B cell (primary cell): ENCODE measurements around the gene SLC35A5. TPM values are rescaled to one million over a fixed set of nuclear protein-coding genes. Genes with fewer than 3 reads are reported as not detected.

Source experiments
- ATAC-seq: fragments of 200-7000 bp; cut with Tn5 transposase; one replicate; pipeline ENCODE4 v1.10.0; 2021; ENCODE audit warnings: low read depth, mild to moderate bottlenecking, moderate number of reproducible peaks, moderate library complexity
- CTCF ChIA-PET: fragments of 350-600 bp; sonication (Branson Sonifier 250); formaldehyde crosslinking; loops from one replicate; lab custom pipeline; 2021; ENCODE audit warnings: antibody characterized with exemption, inconsistent platforms; lab: Charles Lee
- POLR2A ChIA-PET: fragments of 350-600 bp; sonication (Branson Sonifier 250); formaldehyde crosslinking; loops from one replicate; lab custom pipeline; 2021; ENCODE audit warnings: antibody characterized with exemption; lab: Charles Lee
- DNase-seq: peaks from one replicate; pipeline ENCODE4 v3.0.0; 2013
- H2AFZ ChIP-seq: 2 replicates; pipeline ENCODE4 v1.6.1; 2012; ENCODE audit warnings: mild to moderate bottlenecking, low read depth, low read length; ENCODE audit not compliant: insufficient read depth, poor library complexity, severe bottlenecking
- H3K27ac ChIP-seq, 2 donors: 1 replicate in 1 of 2; 2 replicates in 1 of 2; pipeline ENCODE4 v1.5.1; 2012 to 2013; ENCODE audit warnings: low read length in 2 of 2, mild to moderate bottlenecking in 2 of 2, moderate library complexity in 1 of 2
- H3K27me3 ChIP-seq, 4 experiments: fragments of 200-600 bp in 1 of 4; sonication (generic) in 1 of 4; replicated peaks in 1 of 4; 1 replicate in 2 of 4; 2 replicates in 2 of 4; pipeline versions ENCODE4 v1.6.1 to v1.7.0; 2013 to 2016; ENCODE audit warnings: low read length in 3 of 4, mild to moderate bottlenecking in 2 of 4, mixed read lengths in 1 of 4, moderate library complexity in 1 of 4; ENCODE audit not compliant: insufficient read depth in 4 of 4, control insufficient read depth in 3 of 4; ENCODE audit errors: control extremely low read depth in 1 of 4
- H3K36me3 ChIP-seq, 2 experiments: replicated peaks in 1 of 2; 1 replicate in 1 of 2; 2 replicates in 1 of 2; pipeline versions ENCODE4 v1.6.1 to v1.7.1; 2013; ENCODE audit warnings: low read length in 1 of 2; ENCODE audit not compliant: insufficient read depth in 2 of 2, control insufficient read depth in 1 of 2; ENCODE audit errors: control extremely low read depth in 1 of 2, extremely low read depth in 1 of 2
- H3K4me1 ChIP-seq, 2 donors: fragments of 200-600 bp in 1 of 2; sonication (generic) in 1 of 2; 1 replicate in 1 of 2; 2 replicates in 1 of 2; pipeline versions ENCODE4 v1.5.1 to v1.6.1; 2013 to 2017; ENCODE audit warnings: low read length in 2 of 2; ENCODE audit not compliant: control insufficient read depth in 2 of 2, insufficient read depth in 2 of 2
- H3K4me2 ChIP-seq: replicated peaks from 2 replicates; pipeline ENCODE3; 2012; ENCODE audit warnings: mild to moderate bottlenecking, low read depth, low read length; ENCODE audit not compliant: poor library complexity, severe bottlenecking
- H3K4me3 ChIP-seq, 5 experiments: fragments of 200-600 bp in 1 of 5; sonication (generic) in 1 of 5; 1 replicate in 3 of 5; 2 replicates in 2 of 5; pipeline versions ENCODE4 v1.5.1 to v1.7.0; 2011 to 2016; ENCODE audit warnings: low read length in 4 of 5, mild to moderate bottlenecking in 4 of 5, low read depth in 2 of 5, control low read depth in 1 of 5, moderate library complexity in 1 of 5; ENCODE audit not compliant: insufficient read depth in 1 of 5; ENCODE audit errors: control extremely low read depth in 1 of 5, extremely low read depth in 1 of 5
- H3K79me2 ChIP-seq: fragments of 200-600 bp; sonication (generic); one replicate; pipeline ENCODE4 v1.6.0; 2016; ENCODE audit warnings: low read length; ENCODE audit not compliant: control insufficient read depth, insufficient read depth
- H3K9ac ChIP-seq: fragments of 200-600 bp; sonication (generic); 2 replicates; pipeline ENCODE4 v1.6.1; 2017; ENCODE audit warnings: mild to moderate bottlenecking, low read length, moderate library complexity
- H3K9me3 ChIP-seq, 3 donors: one replicate each; pipeline versions ENCODE4 v1.6.1 to v1.7.1; 2013; ENCODE audit warnings: low read length in 2 of 3; ENCODE audit not compliant: control insufficient read depth in 2 of 3, insufficient read depth in 1 of 3; ENCODE audit errors: control extremely low read depth in 1 of 3
- H4K20me1 ChIP-seq: 2 replicates; pipeline ENCODE4 v1.6.0; 2012; ENCODE audit warnings: mild to moderate bottlenecking, low read length; ENCODE audit not compliant: insufficient read depth, control insufficient read depth, poor library complexity, severe bottlenecking
- H3K27ac Mint-ChIP-seq: one replicate; pipeline ENCODE4 v1.8.0; 2021; ENCODE audit warnings: mixed read lengths
- H3K27me3 Mint-ChIP-seq: one replicate; pipeline ENCODE4 v1.8.0; 2021; ENCODE audit warnings: mixed read lengths
- H3K4me1 Mint-ChIP-seq: one replicate; pipeline ENCODE4 v1.8.0; 2021; ENCODE audit warnings: mixed read lengths
- H3K4me3 Mint-ChIP-seq: one replicate; pipeline ENCODE4 v1.8.0; 2021; ENCODE audit warnings: mixed read lengths
- H3K9me3 Mint-ChIP-seq: one replicate; pipeline ENCODE4 v1.8.0; 2022; ENCODE audit warnings: mixed read lengths; ENCODE audit not compliant: insufficient read depth
- CTCF ChIP-seq: fragments of 200-600 bp; IDR thresholded peaks from one replicate; pipeline ENCODE4 v1.8.0; 2022; ENCODE audit warnings: antibody characterized with exemption, mild to moderate bottlenecking
- EZH2 ChIP-seq: IDR thresholded peaks from 2 replicates; pipeline ENCODE4 v1.6.1; 2012; ENCODE audit warnings: borderline replicate concordance, low read depth, mild to moderate bottlenecking, moderate library complexity, low read length; ENCODE audit not compliant: insufficient read depth, poor library complexity, severe bottlenecking
- WGBS: methylation state at CpG from one replicate; pipeline ENCODE4 v1.1.5; 2013; ENCODE audit warnings: missing lambda C conversion rate; ENCODE audit not compliant: insufficient coverage; 5-methylcytosine and 5-hydroxymethylcytosine counted together
- intact Hi-C: fragments of 100-400 bp; cut with micrococcal nuclease; formaldehyde crosslinking; loops from one replicate; pipeline ENCODE4 v1.10.0; 2022
- polyA plus RNA-seq: library from polyadenylated mRNA; depleted of rRNA; stranded (reverse); fragments of >200 nt; gene quantifications from 2 replicates; pipeline ENCODE4 v1.2.3, GENCODE V29; 2012
- total RNA-seq, 2 donors: library from RNA; stranded (reverse); fragments of 120-200 nt in 1 of 2; gene quantifications; 1 replicate in 1 of 2; 2 replicates in 1 of 2; pipeline versions ENCODE4 v1.2.3 to v1.2.4, GENCODE V29; 2013 to 2022

SLC35A5 gene
- total and polyA plus RNA-seq, 2 donors (not counting 1 experiment from before 2014, with no cell fraction given), result 15.4 to 34.9 TPM

GRCh38 chr3:112568642-112569041 is 6.8 kb downstream of the SLC35A5 start:
- no peaks in the 10 kb centered on the region for H4K20me1 ChIP-seq
- peaks cover 4 to 5% of the 10 kb centered on the region in 2 donors for H3K4me1 ChIP-seq
- ATAC-seq (no peak), DNase-seq (no peak)
- POLR2A ChIA-PET, result no interaction called here
- Mint-ChIP-seq H3K4me1 (peaks cover 16% of the 10 kb centered on the region), H3K27me3 (no peaks in the 10 kb centered on the region), H3K9me3 (no peaks in the 10 kb centered on the region), H3K27ac (no peak overlapping the region), H3K4me3 (no peak overlapping the region)
- peaks cover 22% of the 10 kb centered on the region for H3K79me2 ChIP-seq
- CTCF ChIA-PET, result interaction anchor here (1.0 to 1.6 kb wide), 4 partner anchors 10 to 13 kb away, joined by 3 to 6 read pairs (median 3); no protein-coding TSS in a partner anchor
- WGBS, result no CpG with 5 or more reads among the region's 2 CpGs
- H2AFZ ChIP-seq, result no peak overlapping the region
- peaks cover 23 to 71% of the 10 kb centered on the region in 2 experiments for H3K36me3 ChIP-seq
- H3K9ac ChIP-seq, result no peak overlapping the region
- intact Hi-C loops, result loop anchor here (10.0 kb wide), 2 partner anchors 446 to 966 kb away; partner anchors contain the start of gene SIDT1
- H3K4me3 ChIP-seq, result no peak overlapping the region
- no peaks in the 10 kb centered on the region for H3K27me3 ChIP-seq
- no peaks in the 10 kb centered on the region for H3K9me3 ChIP-seq
- TF ChIP-seq EZH2 (no peak), CTCF (no peak)
- H3K27ac ChIP-seq, result no peak overlapping the region
- H3K4me2 ChIP-seq, result no peak overlapping the region

- H3K4me1 Mint-ChIP-seq, result peaks cover 11% of the 10 kb centered on the region
- H3K4me2 ChIP-seq, result no peak overlapping the region
- H3K9ac ChIP-seq, result no peak overlapping the region
- H3K4me1 ChIP-seq, result peaks cover 3 to 5% of the 10 kb centered on the region in 2 donors
- H3K27me3 Mint-ChIP-seq, result no peaks in the 10 kb centered on the region
- no peak overlapping the region for H3K27ac Mint-ChIP-seq
- WGBS, result no CpG with 5 or more reads among the region's 1 CpG
- ATAC-seq (no peak), DNase-seq (no peak)
- peaks cover 22 to 77% of the 10 kb centered on the region in 2 experiments for H3K36me3 ChIP-seq
- POLR2A ChIA-PET, result no interaction called here
- no peaks in the 10 kb centered on the region for H3K27me3 ChIP-seq
- no peaks in the 10 kb centered on the region for H3K9me3 ChIP-seq
- no peak overlapping the region for H2AFZ ChIP-seq
- H4K20me1 ChIP-seq, result no peaks in the 10 kb centered on the region
- TF ChIP-seq CTCF (no peak), EZH2 (no peak)
- no peak overlapping the region for H3K4me3 Mint-ChIP-seq
- peaks cover 16% of the 10 kb centered on the region for H3K79me2 ChIP-seq
- no peak overlapping the region for H3K4me3 ChIP-seq
- intact Hi-C loops, result loop anchor here (10.0 kb wide), 2 partner anchors 446 to 966 kb away; partner anchors contain the start of gene SIDT1
- H3K9me3 Mint-ChIP-seq, result no peaks in the 10 kb centered on the region
- H3K27ac ChIP-seq, result no peak overlapping the region
- CTCF ChIA-PET, result interaction anchor here (1.0 to 1.6 kb wide), 4 partner anchors 9 to 14 kb away, joined by 3 to 6 read pairs (median 3); no protein-coding TSS in a partner anchor
Measured at GRCh38 chr3:112569265-112569664, 7.4 kb downstream of the SLC35A5 start.
